ENCODE results near the gene MYLK4. TPM values are rescaled to one million over a fixed set of nuclear protein-coding genes. Genes with fewer than 3 reads are reported as not detected.
A peak's percentile ranks its signal among the peaks of the same experiment; 100 is the strongest.

The MYLK4 gene
- total and polyA plus RNA-seq, 2 experiments from 2014 or later, result 0.20 to 0.43 TPM

DNA sequence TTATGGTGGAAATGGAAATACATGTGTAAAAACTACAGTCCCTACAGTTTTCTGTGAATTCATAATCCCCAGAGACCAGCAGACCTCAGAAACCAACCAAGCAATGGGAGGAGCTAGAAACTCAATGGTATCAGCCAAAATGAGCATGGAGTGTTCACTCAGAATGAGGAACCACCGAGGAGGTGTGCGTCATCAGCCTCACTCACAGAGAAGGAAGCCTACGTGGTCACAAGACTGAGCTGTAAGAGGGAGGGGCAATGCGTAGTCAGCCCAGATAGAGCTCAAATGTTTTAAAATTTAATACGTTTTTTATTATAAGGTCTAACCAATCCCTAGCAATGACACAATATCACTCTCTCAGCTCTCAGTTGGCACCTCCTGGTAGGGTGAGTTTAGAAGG, 17.4 kb downstream of the MYLK4 start:
- H2AFZ ChIP-seq, result no peak overlapping the region
- peaks cover 8% of the 10 kb centered on the region; the same call in 1 of the 2 replicates for H3F3A ChIP-seq (ENCODE audit: insufficient read depth)
- no peak for TF ChIP-seq EZH2phosphoT487 (IDR thresholded peaks at IDR 0.05; ENCODE audit: insufficient read depth, low read depth)
- no peak for TF ChIP-seq EZH2 (IDR thresholded peaks at IDR 0.05; ENCODE audit: insufficient read depth, poor library complexity, severe bottlenecking)
- in situ Hi-C loops (cut with MboI), result no loop called here
- peaks cover 6% of the 10 kb centered on the region for H3K4me1 ChIP-seq (ENCODE audit: insufficient read depth)
- no peak overlapping the region for H3K4me3 ChIP-seq
- no peaks in the 10 kb centered on the region for H3K36me3 ChIP-seq (ENCODE audit: low read depth)
- H3K27ac ChIP-seq, result no peak overlapping the region
- DNase-seq, result peak; percentile 12
- H4K20me1 ChIP-seq (ENCODE audit: insufficient read depth), result no peaks in the 10 kb centered on the region
- no peak overlapping the region for H3K9ac ChIP-seq
- H3K27me3 ChIP-seq (replicated peaks; ENCODE audit: insufficient read depth), result no peaks in the 10 kb centered on the region
- no peaks in the 10 kb centered on the region for H3K9me2 ChIP-seq (ENCODE audit: insufficient read depth)
- no peak overlapping the region for H3K4me2 ChIP-seq (ENCODE audit: unreplicated experiment)
- no peaks in the 10 kb centered on the region for H3K9me3 ChIP-seq (ENCODE audit: low read depth)
- 83 to 84% methylated on average over 5 of the region's 5 CpGs for WGBS, 2 experiments (ENCODE audit: low coverage in 1 of 2, low lambda C conversion rate in 2 of 2, missing lambda C conversion rate in 2 of 2)
- no peaks in the 10 kb centered on the region for H3K79me2 ChIP-seq (ENCODE audit: insufficient read depth)

DNA sequence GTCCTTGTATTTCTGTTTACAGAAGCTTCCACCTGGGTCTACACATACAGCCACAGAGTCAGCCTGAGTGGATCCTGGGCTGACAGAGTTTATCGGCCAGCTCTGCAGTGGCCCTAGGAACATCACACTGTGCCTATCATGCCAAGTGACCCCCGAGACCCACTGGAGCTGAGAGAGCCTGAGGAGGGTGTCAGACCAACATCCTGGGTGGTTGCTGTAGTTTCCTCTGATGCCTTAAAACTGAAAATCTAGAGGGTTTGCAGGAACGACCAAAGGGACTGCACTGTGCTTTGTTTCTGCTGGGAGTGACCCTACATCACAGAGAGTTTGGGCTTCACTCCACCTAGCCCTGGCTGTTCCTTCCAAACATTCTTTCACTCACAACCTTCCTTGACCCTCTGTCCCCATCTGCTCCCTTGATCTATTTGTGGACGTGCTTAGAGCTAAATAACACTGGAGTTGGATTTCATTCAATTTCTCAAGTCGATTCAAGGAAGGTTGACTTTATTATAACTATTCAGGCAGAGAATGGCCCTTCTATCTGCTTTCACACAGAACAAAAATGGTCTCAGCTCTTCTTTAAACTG, 18.1 kb downstream of the MYLK4 start:
- Histone ChIP-seq H3K4me2 (ENCODE audit: unreplicated experiment) (no peak overlapping the region), H3K4me1 (ENCODE audit: insufficient read depth) (peaks cover 3% of the 10 kb centered on the region; the same call in 1 of the 2 replicates), H3F3A (ENCODE audit: insufficient read depth) (peaks cover 8% of the 10 kb centered on the region; the same call in 1 of the 2 replicates), H2AFZ (no peak overlapping the region), H4K20me1 (ENCODE audit: insufficient read depth) (no peaks in the 10 kb centered on the region), H3K9me2 (ENCODE audit: insufficient read depth) (no peaks in the 10 kb centered on the region), H3K9me3 (ENCODE audit: low read depth) (no peaks in the 10 kb centered on the region), H3K79me2 (ENCODE audit: insufficient read depth) (no peaks in the 10 kb centered on the region), H3K4me3 (no peak overlapping the region), H3K36me3 (ENCODE audit: low read depth) (no peaks in the 10 kb centered on the region), H3K9ac (no peak overlapping the region), H3K27me3 (replicated peaks; ENCODE audit: insufficient read depth) (no peaks in the 10 kb centered on the region), H3K27ac (no peak overlapping the region)
- 23 to 29% methylated on average over 5 of the region's 5 CpGs for WGBS, 2 experiments (ENCODE audit: low coverage in 1 of 2, low lambda C conversion rate in 2 of 2, missing lambda C conversion rate in 2 of 2)
- in situ Hi-C loops (cut with MboI), result no loop called here
- DNase-seq, result no peak
- TF ChIP-seq EZH2 (IDR thresholded peaks at IDR 0.05; ENCODE audit: insufficient read depth, poor library complexity, severe bottlenecking), result no peak
- no peak for TF ChIP-seq EZH2phosphoT487 (IDR thresholded peaks at IDR 0.05; ENCODE audit: insufficient read depth, low read depth)

DNA sequence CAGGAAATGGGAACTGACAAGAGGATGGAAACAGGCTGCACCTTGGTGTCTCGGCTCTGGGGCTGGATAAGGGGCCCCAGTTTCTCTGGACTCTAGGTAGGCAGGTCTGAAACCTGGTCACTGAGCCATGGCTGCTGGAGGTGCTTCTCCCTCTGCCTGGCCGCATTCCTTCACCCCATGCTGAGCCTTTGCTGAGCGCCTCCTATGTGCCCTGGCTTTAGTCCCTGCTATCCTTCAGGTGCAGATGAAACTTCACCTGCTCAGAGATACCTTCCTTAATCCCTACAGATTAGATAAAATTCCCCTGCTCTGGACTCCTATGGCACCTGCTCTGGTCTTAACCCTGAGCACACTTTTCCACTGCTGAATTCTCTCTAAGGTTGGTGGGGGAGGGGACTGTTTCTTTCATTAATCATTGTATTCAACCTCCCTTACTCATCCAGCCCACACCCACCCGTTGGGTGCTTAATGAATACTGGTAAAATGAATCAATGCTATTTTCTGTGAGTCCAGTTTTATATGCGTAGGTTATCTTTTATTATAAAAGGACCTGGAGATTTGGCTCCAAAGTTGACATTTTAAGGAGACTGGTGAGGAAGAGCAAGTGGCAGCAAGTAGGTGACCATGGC, 19.3 kb downstream of the MYLK4 start:
- no peak overlapping the region for H3K4me2 ChIP-seq (ENCODE audit: unreplicated experiment)
- peaks cover 8% of the 10 kb centered on the region; the same call in 1 of the 2 replicates for H3F3A ChIP-seq (ENCODE audit: insufficient read depth)
- no peaks in the 10 kb centered on the region for H3K79me2 ChIP-seq (ENCODE audit: insufficient read depth)
- H3K27me3 ChIP-seq (replicated peaks; ENCODE audit: insufficient read depth), result no peaks in the 10 kb centered on the region
- no peaks in the 10 kb centered on the region for H3K36me3 ChIP-seq (ENCODE audit: low read depth)
- H3K9me2 ChIP-seq (ENCODE audit: insufficient read depth), result no peaks in the 10 kb centered on the region
- no peaks in the 10 kb centered on the region for H4K20me1 ChIP-seq (ENCODE audit: insufficient read depth)
- H3K9me3 ChIP-seq (ENCODE audit: low read depth), result no peaks in the 10 kb centered on the region
- H2AFZ ChIP-seq, result no peak overlapping the region
- H3K27ac ChIP-seq, result no peak overlapping the region
- H3K4me3 ChIP-seq, result no peak overlapping the region
- H3K9ac ChIP-seq, result no peak overlapping the region
- in situ Hi-C loops (cut with MboI), result no loop called here
- TF ChIP-seq EZH2phosphoT487 (IDR thresholded peaks at IDR 0.05; ENCODE audit: insufficient read depth, low read depth), result no peak
- H3K4me1 ChIP-seq (ENCODE audit: insufficient read depth), result peaks cover 3% of the 10 kb centered on the region; the same call in 1 of the 2 replicates
- WGBS, 2 experiments (ENCODE audit: low coverage in 1 of 2, low lambda C conversion rate in 2 of 2, missing lambda C conversion rate in 2 of 2), result 59 to 65% methylated on average over 5 of the region's 5 CpGs
- peak; percentile 32 for DNase-seq

DNA sequence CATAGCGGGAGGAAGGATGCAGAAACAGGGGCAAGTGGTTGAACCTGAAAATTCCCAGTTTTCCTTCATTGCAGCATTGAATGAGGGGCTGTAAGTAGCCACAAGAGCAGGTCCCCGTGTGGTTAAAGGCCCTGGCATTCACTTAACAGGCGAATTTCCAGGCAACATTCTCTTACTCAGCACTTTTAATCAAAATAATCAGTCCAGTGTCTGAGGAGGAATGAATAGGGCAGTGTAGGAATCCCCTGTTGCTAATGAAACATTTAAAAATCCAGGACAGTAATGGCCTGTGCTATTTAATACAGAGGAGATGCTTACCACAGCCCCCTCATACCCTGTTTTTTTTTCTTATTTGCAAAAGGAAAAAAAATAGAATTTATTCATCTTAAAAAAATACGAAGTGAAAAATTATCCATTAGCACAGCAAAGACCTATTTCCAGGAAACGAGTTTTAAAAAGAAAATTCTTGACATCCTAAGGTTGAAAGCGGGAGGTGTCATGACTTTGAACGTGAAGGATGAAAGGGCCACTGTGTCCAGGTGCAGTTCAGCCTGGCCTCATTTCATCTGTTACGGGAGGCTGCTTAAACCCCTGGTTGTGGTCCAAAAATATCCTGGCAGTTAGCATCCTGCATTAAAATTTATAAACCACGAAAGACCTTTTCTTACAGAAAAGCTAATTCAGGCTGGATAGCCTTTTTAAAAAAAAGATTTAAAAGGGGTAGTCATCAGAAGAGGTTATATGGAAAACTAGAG, 20.2 kb downstream of the MYLK4 start:
- Histone ChIP-seq H3K4me1 (ENCODE audit: insufficient read depth) (peaks cover 8% of the 10 kb centered on the region; the same call in 1 of the 2 replicates), H3K4me3 (no peak overlapping the region), H4K20me1 (ENCODE audit: insufficient read depth) (no peaks in the 10 kb centered on the region), H3K27ac (no peak overlapping the region), H3K9me2 (ENCODE audit: insufficient read depth) (no peaks in the 10 kb centered on the region), H3K27me3 (replicated peaks; ENCODE audit: insufficient read depth) (no peaks in the 10 kb centered on the region), H2AFZ (no peak overlapping the region), H3K79me2 (ENCODE audit: insufficient read depth) (no peaks in the 10 kb centered on the region), H3K4me2 (ENCODE audit: unreplicated experiment) (no peak overlapping the region), H3K9ac (no peak overlapping the region), H3K36me3 (ENCODE audit: low read depth) (no peaks in the 10 kb centered on the region), H3K9me3 (ENCODE audit: low read depth) (no peaks in the 10 kb centered on the region), H3F3A (ENCODE audit: insufficient read depth) (peaks cover 13% of the 10 kb centered on the region; the same call in 1 of the 2 replicates)
- 73 to 77% methylated on average over 9 of the region's 9 CpGs for WGBS, 2 experiments (ENCODE audit: low coverage in 1 of 2, low lambda C conversion rate in 2 of 2, missing lambda C conversion rate in 2 of 2)
- TF ChIP-seq EZH2 (IDR thresholded peaks at IDR 0.05; ENCODE audit: insufficient read depth, poor library complexity, severe bottlenecking), result no peak
- no peak for TF ChIP-seq EZH2phosphoT487 (IDR thresholded peaks at IDR 0.05; ENCODE audit: insufficient read depth, low read depth)
- no peak for DNase-seq
- in situ Hi-C loops (cut with MboI), result no loop called here

Data from GM23248 (cell line).